ENCODE measurements around the gene CYS1.
"Not testable (repeated sequence)": the region's sequence is repeated elsewhere in the genome, so short reads cannot be mapped to it uniquely, and the experiment has no call there.

Gene CYS1

DNA sequence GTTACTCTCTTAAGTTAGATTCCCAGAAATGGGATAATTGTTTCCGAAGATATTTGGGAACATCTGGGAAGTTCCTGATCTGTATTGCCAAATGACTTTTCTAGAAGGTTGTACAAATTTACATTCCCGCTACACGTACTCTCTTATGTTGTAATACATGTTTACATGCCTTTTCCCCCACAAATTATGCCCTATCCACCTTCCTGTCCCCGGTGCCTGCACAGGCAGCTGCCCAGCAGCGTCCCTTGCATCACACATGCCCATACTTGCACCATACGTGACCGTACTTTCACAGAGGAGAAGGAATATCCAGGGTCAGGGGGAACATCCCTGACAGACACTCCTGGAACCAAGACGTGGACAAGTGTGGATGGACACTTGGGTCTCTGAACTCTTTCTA, 61.0 kb downstream of the CYS1 start:
- no peak for DNase-seq (ENCODE audit: low read depth in 2 of 2)
- no peak overlapping the region for H3K4me3 ChIP-seq (replicated peaks in 1 of 2; ENCODE audit: low read depth in 2 of 2, low read length in 2 of 2)
- TF ChIP-seq, protein P1, sequence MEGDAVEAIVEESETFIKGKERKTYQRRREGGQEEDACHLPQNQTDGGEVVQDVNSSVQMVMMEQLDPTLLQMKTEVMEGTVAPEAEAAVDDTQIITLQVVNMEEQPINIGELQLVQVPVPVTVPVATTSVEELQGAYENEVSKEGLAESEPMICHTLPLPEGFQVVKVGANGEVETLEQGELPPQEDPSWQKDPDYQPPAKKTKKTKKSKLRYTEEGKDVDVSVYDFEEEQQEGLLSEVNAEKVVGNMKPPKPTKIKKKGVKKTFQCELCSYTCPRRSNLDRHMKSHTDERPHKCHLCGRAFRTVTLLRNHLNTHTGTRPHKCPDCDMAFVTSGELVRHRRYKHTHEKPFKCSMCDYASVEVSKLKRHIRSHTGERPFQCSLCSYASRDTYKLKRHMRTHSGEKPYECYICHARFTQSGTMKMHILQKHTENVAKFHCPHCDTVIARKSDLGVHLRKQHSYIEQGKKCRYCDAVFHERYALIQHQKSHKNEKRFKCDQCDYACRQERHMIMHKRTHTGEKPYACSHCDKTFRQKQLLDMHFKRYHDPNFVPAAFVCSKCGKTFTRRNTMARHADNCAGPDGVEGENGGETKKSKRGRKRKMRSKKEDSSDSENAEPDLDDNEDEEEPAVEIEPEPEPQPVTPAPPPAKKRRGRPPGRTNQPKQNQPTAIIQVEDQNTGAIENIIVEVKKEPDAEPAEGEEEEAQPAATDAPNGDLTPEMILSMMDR (IDR thresholded peaks at IDR 0.05; ENCODE audit: low read depth, low read length), result no peak

DNA sequence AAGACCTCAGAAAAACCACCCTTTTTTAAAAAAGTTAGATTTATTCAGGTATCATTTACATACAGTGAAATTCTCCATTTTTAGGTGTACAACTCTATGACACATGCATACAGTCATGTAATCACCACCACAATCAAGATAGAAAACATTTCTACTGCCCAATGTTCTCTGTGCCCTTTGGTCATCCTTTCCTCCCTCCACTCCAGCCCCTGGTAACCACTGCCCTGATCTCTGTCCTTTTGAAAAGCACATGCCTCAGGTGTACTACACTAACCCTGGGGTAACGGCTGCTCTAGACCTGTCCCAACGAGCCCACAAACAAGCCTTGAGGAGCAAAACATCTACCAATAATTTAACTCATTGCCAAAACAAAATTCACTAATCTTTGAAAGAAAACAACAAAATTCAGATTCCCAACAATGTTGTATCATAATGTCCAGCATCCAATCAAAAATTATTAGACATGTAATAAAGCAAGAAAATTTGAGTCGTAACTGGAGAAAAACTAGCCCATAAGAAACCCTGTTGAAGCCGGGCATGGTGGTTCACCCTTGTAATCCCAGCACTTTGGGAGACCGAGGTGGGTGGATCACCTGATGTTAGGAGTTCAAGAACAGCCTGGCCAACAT, 62.8 kb downstream of the CYS1 start:
- no peak overlapping the region for H3K4me3 ChIP-seq (replicated peaks in 1 of 2; ENCODE audit: low read depth in 2 of 2, low read length in 2 of 2)
- DNase-seq (ENCODE audit: low read depth in 2 of 2), result no peak
- TF ChIP-seq, protein P1 (IDR thresholded peaks at IDR 0.05; ENCODE audit: low read depth, low read length), result no peak

DNA sequence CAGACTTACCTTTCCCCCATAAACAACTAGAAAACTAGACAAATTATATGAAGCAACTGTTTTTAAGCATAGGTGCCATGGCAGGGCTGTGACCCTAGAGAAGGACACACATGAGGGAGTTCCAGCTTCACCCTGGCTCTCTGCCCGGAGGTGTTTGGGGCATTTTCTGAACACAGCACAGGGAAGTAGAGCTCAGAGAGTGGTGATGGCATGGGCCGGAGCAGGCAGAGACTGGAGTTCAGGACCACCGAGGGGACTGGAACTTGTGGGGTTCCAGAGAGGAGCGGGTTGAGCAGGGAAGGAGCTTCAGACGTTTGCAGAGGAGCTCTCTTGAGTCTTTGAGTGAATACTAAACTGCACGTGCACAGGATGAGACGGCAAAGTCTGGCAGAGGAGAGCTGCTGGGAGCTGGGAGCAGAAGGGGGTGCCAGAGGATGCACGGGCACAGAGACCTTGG, 63.4 kb downstream of the CYS1 start:
- DNase-seq (ENCODE audit: low read depth in 2 of 2), result no peak
- no peak overlapping the region for H3K4me3 ChIP-seq (replicated peaks in 1 of 2; ENCODE audit: low read depth in 2 of 2, low read length in 2 of 2)
- TF ChIP-seq, protein P1 (IDR thresholded peaks at IDR 0.05; ENCODE audit: low read depth, low read length), result no peak

DNA sequence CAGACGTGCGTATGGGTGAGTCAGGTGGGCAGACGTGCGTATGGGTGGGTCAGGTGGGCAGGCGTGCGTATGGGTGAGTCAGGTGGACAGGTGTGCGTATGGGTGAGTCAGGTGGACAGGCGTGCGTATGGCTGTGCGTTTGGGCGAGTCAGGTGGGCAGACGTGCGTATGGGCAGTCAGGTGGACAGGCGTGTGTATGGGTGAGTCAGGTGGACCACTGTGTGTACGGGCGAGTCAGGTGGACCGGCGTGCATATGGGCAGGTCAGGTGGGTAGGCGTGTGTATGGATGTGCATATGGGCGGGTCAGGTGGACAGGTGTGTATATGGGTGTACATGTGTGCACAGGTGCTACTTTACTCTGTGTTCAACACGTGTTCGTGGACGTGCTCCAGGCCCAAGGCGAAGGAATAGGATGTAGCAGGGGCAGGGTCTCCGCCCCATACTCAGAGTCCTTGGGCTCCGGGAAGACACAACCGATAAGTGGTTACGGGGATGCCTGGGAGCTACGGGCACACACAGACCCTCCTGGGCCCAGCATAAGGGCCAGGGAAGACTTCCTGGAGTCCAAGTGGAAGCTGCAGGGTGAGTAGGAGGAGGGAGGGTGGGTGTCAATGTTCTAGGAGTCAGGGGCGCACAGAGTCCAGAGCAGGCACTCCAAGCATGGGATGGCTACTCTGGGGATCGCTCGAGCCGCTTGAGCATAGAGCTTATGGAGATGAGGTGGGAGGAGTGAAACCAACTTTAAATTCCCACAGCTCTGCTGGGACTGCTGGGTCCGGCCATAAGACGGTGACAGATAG, 64.0 kb downstream of the CYS1 start:
- no peak overlapping the region for H3K4me3 ChIP-seq (replicated peaks in 1 of 2; ENCODE audit: low read depth in 2 of 2, low read length in 2 of 2)
- TF ChIP-seq, protein P1 (IDR thresholded peaks at IDR 0.05; ENCODE audit: low read depth, low read length), result no peak
- DNase-seq (ENCODE audit: low read depth in 2 of 2), result no peak

DNA sequence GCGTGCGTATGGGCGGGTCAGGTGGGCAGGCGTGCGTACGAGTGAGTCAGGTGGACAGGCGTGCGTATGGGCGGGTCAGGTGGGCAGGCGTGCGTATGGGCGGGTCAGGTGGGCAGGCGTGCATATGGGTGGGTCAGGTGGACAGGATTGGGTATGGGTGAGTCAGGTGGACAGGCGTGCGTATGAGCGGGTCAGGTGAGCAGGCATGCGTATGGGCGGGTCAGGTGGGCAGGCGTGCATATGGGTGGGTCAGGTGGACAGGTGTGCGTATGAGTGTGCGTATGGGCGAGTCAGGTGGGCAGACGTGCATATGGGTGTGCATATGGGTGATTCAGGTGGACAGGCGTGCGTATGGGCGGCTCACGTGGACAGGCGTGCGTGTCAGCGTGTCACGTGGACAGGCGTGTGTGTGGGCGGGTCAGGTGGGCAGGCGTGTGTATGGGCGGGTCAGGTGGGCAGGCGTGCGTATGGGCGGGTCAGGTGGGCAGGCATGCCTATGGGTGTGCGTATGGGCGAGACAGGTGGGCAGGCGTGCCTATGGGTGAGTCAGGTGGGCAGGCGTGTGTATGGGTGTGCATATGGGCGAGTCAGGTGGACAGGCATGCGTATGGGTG, 64.7 kb downstream of the CYS1 start:
- not testable (repeated sequence) for H3K4me3 ChIP-seq (replicated peaks in 1 of 2; ENCODE audit: low read depth in 2 of 2, low read length in 2 of 2); DNase-seq (ENCODE audit: low read depth in 2 of 2)

DNA sequence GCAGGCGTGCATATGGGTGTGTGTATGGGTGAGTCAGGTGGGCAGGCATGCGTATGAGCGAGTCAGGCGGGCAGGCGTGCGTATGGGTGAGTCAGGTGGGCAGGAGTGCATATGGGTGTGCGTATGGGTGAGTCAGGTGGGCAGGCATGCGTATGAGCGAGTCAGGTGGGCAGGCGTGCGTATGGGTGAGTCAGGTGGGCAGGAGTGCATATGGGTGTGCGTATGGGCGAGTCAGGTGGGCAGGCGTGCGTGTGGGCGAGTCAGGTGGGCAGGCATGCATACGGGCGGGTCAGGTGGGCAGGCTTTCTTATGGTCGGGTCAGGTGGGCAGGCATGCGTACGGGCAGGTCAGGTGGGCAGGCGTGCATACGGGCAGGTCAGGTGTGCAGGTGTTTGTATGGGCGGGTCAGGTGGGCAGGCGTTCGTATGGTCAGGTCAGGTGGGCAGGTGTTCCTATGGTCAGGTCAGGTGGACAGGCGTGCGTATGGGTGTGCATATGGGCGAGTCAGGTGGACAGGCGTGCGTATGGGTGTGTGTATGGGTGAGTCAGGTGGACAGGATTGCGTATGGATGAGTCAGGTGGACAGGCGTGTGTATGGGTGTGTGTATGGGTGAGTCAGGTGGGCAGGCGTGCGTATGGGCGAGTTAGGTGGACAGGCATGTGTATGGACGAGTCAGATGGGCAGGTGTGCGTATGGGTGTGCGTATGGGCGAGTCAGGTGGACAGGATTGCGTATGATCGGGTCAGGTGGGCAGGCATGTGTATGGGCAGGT, 65.6 kb downstream of the CYS1 start:
- DNase-seq (ENCODE audit: low read depth in 2 of 2), result no peak
- no peak overlapping the region for H3K4me3 ChIP-seq (replicated peaks in 1 of 2; ENCODE audit: low read depth in 2 of 2, low read length in 2 of 2)
- TF ChIP-seq, protein P1 (IDR thresholded peaks at IDR 0.05; ENCODE audit: low read depth, low read length), result no peak

DNA sequence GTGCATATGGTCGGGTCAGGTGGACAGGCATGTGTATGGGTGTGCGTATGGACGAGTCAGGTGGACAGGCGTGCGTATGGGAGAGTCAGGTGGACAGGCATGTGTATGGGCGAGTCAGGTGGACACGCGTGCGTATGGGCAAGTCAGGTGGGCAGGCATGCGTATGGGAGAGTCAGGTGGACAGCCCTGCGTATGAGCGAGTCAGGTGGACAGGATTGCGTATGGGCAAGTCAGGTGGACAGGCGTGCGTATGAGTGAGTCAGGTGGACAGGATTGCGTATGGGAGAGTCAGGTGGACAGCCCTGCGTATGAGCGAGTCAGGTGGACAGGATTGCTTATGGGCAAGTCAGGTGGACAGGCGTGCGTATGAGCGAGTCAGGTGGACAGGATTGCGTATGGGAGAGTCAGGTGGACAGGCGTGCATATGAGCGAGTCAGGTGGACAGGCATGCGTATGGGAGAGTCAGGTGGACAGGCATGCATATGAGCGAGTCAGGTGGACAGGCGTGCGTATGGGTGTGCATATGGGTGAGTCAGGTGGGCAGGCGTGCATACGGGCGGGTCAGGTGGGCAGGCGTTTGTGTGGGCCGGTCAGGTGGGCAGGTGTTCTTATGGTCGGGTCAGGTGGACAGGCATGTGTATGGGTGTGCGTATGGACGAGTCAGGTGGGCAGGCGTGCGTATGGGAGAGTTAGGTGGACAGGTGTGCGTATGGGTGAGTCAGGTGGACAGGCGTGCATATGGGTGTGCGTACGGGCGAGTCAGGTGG, 66.4 kb downstream of the CYS1 start:
- DNase-seq (ENCODE audit: low read depth in 2 of 2); H3K4me3 ChIP-seq (replicated peaks in 1 of 2; ENCODE audit: low read depth in 2 of 2, low read length in 2 of 2): not testable (repeated sequence)

Data from cardiac fibroblast (primary cell).